GM23338 (cell line): Measurements from ENCODE around the gene KIF6. TPM values are rescaled to one million over a fixed set of nuclear protein-coding genes. Genes with fewer than 3 reads are reported as not detected.

Source experiments
- ATAC-seq: fragments of 200-7000 bp; cut with Tn5 transposase; 3 replicates; pipeline ENCODE4 v1.9.1; 2020
- DNase-seq: peaks from one replicate; pipeline ENCODE4 v3.0.0-alpha.2; 2015; ENCODE audit warnings: low spot score
- H2AFZ ChIP-seq: fragments of 200-600 bp; sonication (generic); 2 replicates; pipeline ENCODE4 v1.8.0; 2016; ENCODE audit warnings: antibody characterized with exemption, mild to moderate bottlenecking, moderate library complexity
- H3F3A ChIP-seq: fragments of 200-600 bp; sonication (generic); replicated peaks from 2 replicates; pipeline ENCODE4 v1.8.0; 2017; ENCODE audit warnings: antibody characterized with exemption, mixed run types, low read depth
- H3K27ac ChIP-seq: fragments of 200-600 bp; sonication (generic); 2 replicates; pipeline ENCODE4 v1.6.1; 2016; ENCODE audit warnings: low read depth
- H3K27me3 ChIP-seq: fragments of 200-600 bp; sonication (generic); 2 replicates; pipeline ENCODE4 v1.8.0; 2016; ENCODE audit warnings: mild to moderate bottlenecking, mixed run types, moderate library complexity; ENCODE audit not compliant: insufficient read depth
- H3K36me3 ChIP-seq: fragments of 200-600 bp; sonication (generic); 2 replicates; pipeline ENCODE4 v1.8.0; 2016; ENCODE audit warnings: mild to moderate bottlenecking; ENCODE audit not compliant: insufficient read depth
- H3K4me1 ChIP-seq: fragments of 200-600 bp; sonication (generic); 2 replicates; pipeline ENCODE4 v1.8.0; 2016; ENCODE audit warnings: mild to moderate bottlenecking, moderate library complexity; ENCODE audit not compliant: insufficient read depth
- H3K4me2 ChIP-seq: fragments of 200-600 bp; sonication (generic); 2 replicates; pipeline ENCODE4 v1.7.1; 2017; ENCODE audit warnings: mixed run types
- H3K4me3 ChIP-seq: fragments of 200-600 bp; sonication (generic); 2 replicates; pipeline ENCODE4 v1.6.1; 2016; ENCODE audit warnings: mixed run types
- H3K79me2 ChIP-seq: fragments of 200-600 bp; sonication (generic); replicated peaks from 2 replicates; pipeline ENCODE4 v1.8.0; 2017; ENCODE audit warnings: mild to moderate bottlenecking; ENCODE audit not compliant: insufficient read depth
- H3K9me2 ChIP-seq: fragments of 200-600 bp; sonication (generic); 2 replicates; pipeline ENCODE4 v1.8.0; 2017; ENCODE audit not compliant: insufficient read depth
- H4K20me1 ChIP-seq: fragments of 200-600 bp; sonication (generic); replicated peaks from 2 replicates; pipeline ENCODE4 v1.8.0; 2017; ENCODE audit warnings: mild to moderate bottlenecking; ENCODE audit not compliant: insufficient read depth
- H3K27ac Mint-ChIP-seq: 2 replicates; pipeline ENCODE4 v1.8.0; 2020; ENCODE audit warnings: inconsistent platforms, mild to moderate bottlenecking, moderate library complexity, mixed read lengths
- H3K27me3 Mint-ChIP-seq: 3 replicates; pipeline ENCODE4 v1.8.0; 2022; ENCODE audit warnings: low read depth, mild to moderate bottlenecking, moderate library complexity, mixed read lengths, inconsistent platforms; ENCODE audit not compliant: insufficient read depth, poor library complexity
- H3K36me3 Mint-ChIP-seq: 3 replicates; pipeline ENCODE4 v1.8.0; 2021; ENCODE audit warnings: low read depth, mild to moderate bottlenecking, inconsistent platforms, moderate library complexity, mixed read lengths
- H3K4me1 Mint-ChIP-seq: 3 replicates; pipeline ENCODE4 v1.8.0; 2020; ENCODE audit warnings: mild to moderate bottlenecking, inconsistent platforms, mixed read lengths
- H3K4me3 Mint-ChIP-seq: 3 replicates; pipeline ENCODE4 v1.8.0; 2021; ENCODE audit warnings: moderate library complexity, mild to moderate bottlenecking, inconsistent platforms, mixed read lengths
- H3K9me3 Mint-ChIP-seq: 3 replicates; pipeline ENCODE4 v1.8.0; 2020; ENCODE audit warnings: moderate library complexity, mild to moderate bottlenecking, inconsistent platforms, mixed read lengths
- CREB1 ChIP-seq: fragments of 250-450 bp; sonication (Bioruptor Pico); IDR thresholded peaks from 2 replicates; pipeline ENCODE4 v1.5.0; 2020; ENCODE audit warnings: low read depth, mild to moderate bottlenecking, moderate library complexity
- CTCF ChIP-seq, 2 experiments: fragments of 200-600 bp in 1 of 2; sonication (generic) in 1 of 2; conservative IDR thresholded peaks; 2 replicates each; pipeline versions ENCODE4 v1.5.1 to v1.6.1; 2016 to 2017; ENCODE audit warnings: antibody characterized with exemption in 2 of 2, low read depth in 2 of 2, mild to moderate bottlenecking in 2 of 2, moderate library complexity in 1 of 2
- EZH2phosphoT487 ChIP-seq: fragments of 200-600 bp; sonication (generic); IDR thresholded peaks from one replicate; pipeline ENCODE4 v1.8.1; 2018; ENCODE audit warnings: antibody characterized with exemption; ENCODE audit not compliant: unreplicated experiment
- NANOG ChIP-seq: IDR thresholded peaks from 2 replicates; pipeline ENCODE4 v1.6.1; 2016; ENCODE audit warnings: antibody characterized with exemption, borderline replicate concordance
- POLR2AphosphoS5 ChIP-seq: IDR thresholded peaks from 2 replicates; pipeline ENCODE4 v1.6.1; 2016; ENCODE audit warnings: antibody characterized with exemption, low read depth
- REST ChIP-seq: IDR thresholded peaks from one replicate; pipeline ENCODE4 v1.6.1; 2018; ENCODE audit warnings: antibody characterized with exemption; ENCODE audit not compliant: unreplicated experiment
- STAT1 ChIP-seq: IDR thresholded peaks from one replicate; pipeline ENCODE4 v1.6.1; 2016; ENCODE audit warnings: antibody characterized with exemption; ENCODE audit not compliant: unreplicated experiment
- ZNF114 ChIP-seq: fragments of 250-450 bp; sonication (Bioruptor Pico); IDR thresholded peaks from 2 replicates; pipeline ENCODE4 v1.5.0; 2020; ENCODE audit warnings: mild to moderate bottlenecking, moderate library complexity
- ZNF331 ChIP-seq: fragments of 250-450 bp; sonication (Bioruptor Pico); IDR thresholded peaks from 2 replicates; pipeline ENCODE4 v1.5.0; 2020; ENCODE audit warnings: low read depth, mild to moderate bottlenecking, moderate library complexity
- polyA plus RNA-seq: library from polyadenylated mRNA; unstranded; fragments of >200 nt; fragmentation: Nextera tagmentation; extraction: Ambion mirVana; gene quantifications from 2 replicates; pipeline ENCODE4 v1.2.1, GENCODE V29; 2016
- total RNA-seq: library from RNA; depleted of rRNA; stranded (reverse); fragments of >200 nt; shearing (Covaris generic); gene quantifications from 2 replicates; pipeline ENCODE4 v1.2.3, GENCODE V29; 2014

KIF6 gene
- total and polyA plus RNA-seq, 2 experiments from 2014 or later: 0.87 to 1.7 TPM

GRCh38 chr6:39342692-39343395 is 382.4 kb downstream of the KIF6 start (continued):
- TF ChIP-seq REST: no peak

- Mint-ChIP-seq H3K4me3 (no peak overlapping the region), H3K9me3 (no peaks in the 10 kb centered on the region), H3K4me1 (peaks cover 29% of the 10 kb centered on the region), H3K27me3 (peaks cover 14% of the 10 kb centered on the region), H3K27ac (no peak overlapping the region), H3K36me3 (no peaks in the 10 kb centered on the region)
- peaks cover 6% of the 10 kb centered on the region for H3K4me1 ChIP-seq
- no peaks in the 10 kb centered on the region for H3F3A ChIP-seq
- no peak overlapping the region for H3K27ac ChIP-seq
- H3K4me2 ChIP-seq: no peak overlapping the region
- no peaks in the 10 kb centered on the region for H3K79me2 ChIP-seq
- no peak overlapping the region for H3K4me3 ChIP-seq
- H3K36me3 ChIP-seq: no peaks in the 10 kb centered on the region
- no peaks in the 10 kb centered on the region; the same call in 1 of the 2 replicates for H4K20me1 ChIP-seq
- DNase-seq: no peak
- H3K9me2 ChIP-seq: peaks cover 9% of the 10 kb centered on the region; the same call in 1 of the 2 replicates
- H3K27me3 ChIP-seq: no peaks in the 10 kb centered on the region
- H2AFZ ChIP-seq: no peak overlapping the region
- no peak for ATAC-seq
- no peak for TF ChIP-seq CREB1 (CRISPR knock-in tag)
- no peak for TF ChIP-seq EZH2phosphoT487
- TF ChIP-seq POLR2AphosphoS5: no peak
- no peak for TF ChIP-seq CTCF (conservative IDR thresholded peaks at IDR 0.05; ENCODE audit: low read depth in 2 of 2)
- no peak for TF ChIP-seq STAT1
- TF ChIP-seq REST: no peak
- no peak for TF ChIP-seq NANOG
- no peak for TF ChIP-seq ZNF114 (CRISPR knock-in tag)
- no peak for TF ChIP-seq ZNF331 (CRISPR knock-in tag)
These were observed 383.3 kb downstream of the KIF6 start for GRCh38 chr6:39341937-39342336.
